Panc1 (cell line): ENCODE measurements around the gene ATP6V1G1. TPM values are rescaled to one million over a fixed set of nuclear protein-coding genes. Genes with fewer than 3 reads are reported as not detected.

Source experiments
- ATAC-seq: fragments of 200-7000 bp; cut with Tn5 transposase; 2 replicates; pipeline ENCODE4 v1.9.1; 2020; ENCODE audit warnings: mild to moderate bottlenecking, moderate library complexity
- BruUV-seq: library from RNA; stranded (reverse); fragments of 400-500 nt; replicated peaks from 2 replicates; lab custom pipeline; 2021; lab: Mats Ljungman, UMichigan
- CTCF ChIA-PET: fragments of 300-600 bp; sonication (Branson Sonifier 250); formaldehyde crosslinking; loops from one replicate; lab custom pipeline; 2022; ENCODE audit warnings: antibody characterized with exemption; lab: Charles Lee
- POLR2A ChIA-PET: fragments of 300-600 bp; sonication (Branson Sonifier 250); formaldehyde crosslinking; loops from one replicate; lab custom pipeline; 2022; ENCODE audit warnings: antibody characterized with exemption; lab: Charles Lee
- DNase-seq: peaks from one replicate; pipeline ENCODE4 v3.0.0-alpha.2; 2010; ENCODE audit warnings: low read depth, low spot score
- H3K27ac ChIP-seq: 2 replicates; pipeline ENCODE4 v1.5.1; 2011; ENCODE audit warnings: mild to moderate bottlenecking, low read length, inconsistent platforms
- H3K27me3 ChIP-seq: fragments of 200-500 bp; sonication (Bioruptor generic); 2 replicates; pipeline ENCODE4 v1.6.0; 2014; ENCODE audit warnings: low read length, inconsistent platforms; ENCODE audit not compliant: control insufficient read depth, insufficient read depth
- H3K36me3 ChIP-seq: fragments of 200-500 bp; sonication (Bioruptor generic); 2 replicates; pipeline ENCODE4 v1.5.1; 2014; ENCODE audit warnings: inconsistent platforms, mild to moderate bottlenecking, low read length, moderate library complexity; ENCODE audit not compliant: control insufficient read depth, insufficient read depth
- H3K4me1 ChIP-seq: 2 replicates; pipeline ENCODE4 v1.5.1; 2011; ENCODE audit warnings: inconsistent platforms, mild to moderate bottlenecking, low read length, moderate library complexity; ENCODE audit not compliant: control insufficient read depth, insufficient read depth
- H3K4me3 ChIP-seq, 2 experiments: 2 replicates each; pipeline ENCODE4 v1.5.1; 2011 to 2012; ENCODE audit warnings: low read depth in 2 of 2, low read length in 2 of 2, mild to moderate bottlenecking in 2 of 2, inconsistent platforms in 1 of 2, moderate library complexity in 1 of 2
- H3K9me3 ChIP-seq: fragments of 200-500 bp; sonication (Bioruptor generic); 2 replicates; pipeline ENCODE4 v1.5.1; 2014; ENCODE audit warnings: low read depth, mild to moderate bottlenecking, inconsistent platforms, low read length, moderate library complexity; ENCODE audit not compliant: control insufficient read depth, insufficient read depth
- CTCF ChIP-seq: fragments of 450-650 bp; IDR thresholded peaks from 2 replicates; pipeline ENCODE4 v1.5.1; 2017; ENCODE audit warnings: mild to moderate bottlenecking
- POLR2AphosphoS5 ChIP-seq: IDR thresholded peaks from 2 replicates; pipeline ENCODE4 v1.6.1; 2012; ENCODE audit warnings: mild to moderate bottlenecking, low read depth, low read length, moderate library complexity
- REST ChIP-seq, 2 experiments: IDR thresholded peaks; 2 replicates each; pipeline ENCODE4 v1.6.1; 2011 to 2012; ENCODE audit warnings: low read depth in 2 of 2, control low read depth in 1 of 2, low read length in 1 of 2, mild to moderate bottlenecking in 1 of 2, moderate library complexity in 1 of 2; ENCODE audit not compliant: insufficient read depth in 1 of 2
- SIN3A ChIP-seq: IDR thresholded peaks from 2 replicates; pipeline ENCODE4 v1.6.1; 2012; ENCODE audit warnings: low read depth, mild to moderate bottlenecking, low read length, moderate library complexity, borderline replicate concordance; ENCODE audit not compliant: insufficient read depth
- TCF7L2 ChIP-seq: IDR thresholded peaks from 2 replicates; pipeline ENCODE4 v1.6.1; 2011; ENCODE audit warnings: mild to moderate bottlenecking, low read depth, low read length, inconsistent platforms
- in situ Hi-C: cut with HindIII; loops from 2 replicates; pipeline ENCODE4 v1.10.0; 2016; ENCODE audit warnings: low sequenced_read_pairs, low pct_unique_long_range_greater_than_20kb
- intact Hi-C: fragments of 100-400 bp; cut with micrococcal nuclease; formaldehyde crosslinking; loops from one replicate; pipeline ENCODE4 v1.10.0; 2022; ENCODE audit not compliant: unreplicated experiment
- total RNA-seq: library from RNA; stranded (reverse); gene quantifications from one replicate; pipeline ENCODE4 v1.2.1, GENCODE V29; 2021; ENCODE audit not compliant: unreplicated experiment

ATP6V1G1 gene
- total RNA-seq, 1 experiment from 2014 or later = 71.8 TPM

GRCh38 chr9:114634387-114634786, 46.8 kb downstream of the ATP6V1G1 start:
- Histone ChIP-seq H3K27me3 (no peaks in the 10 kb centered on the region), H3K36me3 (no peaks in the 10 kb centered on the region), H3K9me3 (no peaks in the 10 kb centered on the region), H3K4me3 (no peak overlapping the region), H3K4me1 (no peaks in the 10 kb centered on the region), H3K27ac (no peak overlapping the region)
- in situ Hi-C loops = no loop called here
- TF ChIP-seq TCF7L2 = no peak
- no peak for TF ChIP-seq SIN3A
- TF ChIP-seq POLR2AphosphoS5 = no peak
- no peak for TF ChIP-seq REST (IDR thresholded peaks at IDR 0.05; ENCODE audit: insufficient read depth in 1 of 2, low read depth in 2 of 2, low read length in 1 of 2)
- TF ChIP-seq CTCF = no peak
- ChIA-PET CTCF (no interaction called here), POLR2A (no interaction called here)
- ATAC-seq = no peak
- DNase-seq = no peak
- no TSS peak for BruUV-seq
- intact Hi-C loops = no loop called here

GRCh38 chr9:114638404-114638803, 50.8 kb downstream of the ATP6V1G1 start:
- ATAC-seq = no peak
- DNase-seq = no peak
- ChIA-PET POLR2A (interaction anchor here (0.5 to 0.6 kb wide), 2 partner anchors 12 to 23 kb away, joined by 3 to 6 read pairs; no protein-coding TSS in a partner anchor), CTCF (no interaction called here)
- Histone ChIP-seq H3K4me1 (no peaks in the 10 kb centered on the region), H3K36me3 (no peaks in the 10 kb centered on the region), H3K27ac (no peak overlapping the region), H3K9me3 (no peaks in the 10 kb centered on the region), H3K4me3 (no peak overlapping the region), H3K27me3 (no peaks in the 10 kb centered on the region)
- intact Hi-C loops = no loop called here
- no TSS peak for BruUV-seq
- in situ Hi-C loops = no loop called here
- TF ChIP-seq TCF7L2 = no peak
- no peak for TF ChIP-seq REST (IDR thresholded peaks at IDR 0.05; ENCODE audit: insufficient read depth in 1 of 2, low read depth in 2 of 2, low read length in 1 of 2)
- TF ChIP-seq SIN3A = no peak
- no peak for TF ChIP-seq CTCF
- no peak for TF ChIP-seq POLR2AphosphoS5
